Stimulated activated effector memory CD8-positive, alpha-beta T cell treated with anti-CD3 and anti-CD28 coated beads, Interleukin-12 subunit alpha, Interleukin-12 subunit beta, amount 100 ng/mL, for 72 hours (primary cell): ENCODE data around the gene OR3A1.
"Not testable (repeated sequence)": the region's sequence is repeated elsewhere in the genome, so short reads cannot be mapped to it uniquely, and the experiment has no call there.

ENCODE experiments used
- ATAC-seq: fragments of 150-1000 bp; cut with Tn5 transposase; 2 replicates; pipeline ENCODE4 v1.10.0; 2021
- DNase-seq, 2 donors: peaks; one replicate each; pipeline ENCODE4 v3.0.0; 2021 to 2022; ENCODE audit warnings: low spot score in 2 of 2
- H3K27ac Mint-ChIP-seq: one replicate; pipeline ENCODE4 v1.8.0; 2022; ENCODE audit warnings: mild to moderate bottlenecking, mixed read lengths
- H3K36me3 Mint-ChIP-seq: one replicate; pipeline ENCODE4 v1.8.0; 2022; ENCODE audit warnings: mild to moderate bottlenecking, mixed read lengths
- H3K4me1 Mint-ChIP-seq: one replicate; pipeline ENCODE4 v1.8.0; 2022; ENCODE audit warnings: mixed read lengths
- H3K4me3 Mint-ChIP-seq: one replicate; pipeline ENCODE4 v1.8.0; 2022; ENCODE audit warnings: mild to moderate bottlenecking, mixed read lengths
- H3K9me3 Mint-ChIP-seq: one replicate; pipeline ENCODE4 v1.8.0; 2022; ENCODE audit warnings: mixed read lengths

Gene OR3A1, protein sequence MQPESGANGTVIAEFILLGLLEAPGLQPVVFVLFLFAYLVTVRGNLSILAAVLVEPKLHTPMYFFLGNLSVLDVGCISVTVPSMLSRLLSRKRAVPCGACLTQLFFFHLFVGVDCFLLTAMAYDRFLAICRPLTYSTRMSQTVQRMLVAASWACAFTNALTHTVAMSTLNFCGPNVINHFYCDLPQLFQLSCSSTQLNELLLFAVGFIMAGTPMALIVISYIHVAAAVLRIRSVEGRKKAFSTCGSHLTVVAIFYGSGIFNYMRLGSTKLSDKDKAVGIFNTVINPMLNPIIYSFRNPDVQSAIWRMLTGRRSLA

DNA sequence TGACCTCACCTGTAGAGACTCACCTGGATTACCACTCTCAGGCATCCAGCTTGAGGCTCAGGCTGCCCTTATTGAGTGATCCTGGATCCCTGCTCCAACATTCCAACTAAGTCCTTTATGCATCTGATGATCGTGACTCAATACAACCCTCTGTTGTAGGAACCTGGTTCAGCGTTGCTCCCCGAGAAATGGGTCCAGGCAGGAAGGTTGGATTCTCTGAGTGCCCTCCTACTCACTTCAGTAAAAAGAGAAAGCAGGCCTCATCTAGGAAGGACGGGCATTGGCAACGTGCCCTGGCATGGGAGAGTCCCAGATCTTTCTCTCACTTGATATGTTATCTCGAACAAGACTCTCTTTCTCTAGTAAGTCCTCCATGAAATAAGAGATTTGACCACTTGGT, at the start of gene OR3A1:
Gene OR3A1 (minus strand): TSS at position 101 of the 400 bp plus-strand sequence. CDS start 5,778 bp downstream, outside the sequence.
- Mint-ChIP-seq H3K27ac (no peak within 1 kb of the TSS), H3K4me1 (no peaks in the 10 kb centered on the region), H3K4me3 (no peak within 1 kb of the TSS), H3K36me3 (no peaks in the 10 kb centered on the region), H3K9me3 (no peaks in the 10 kb centered on the region)
- ATAC-seq (no peak), DNase-seq (no peak)

DNA sequence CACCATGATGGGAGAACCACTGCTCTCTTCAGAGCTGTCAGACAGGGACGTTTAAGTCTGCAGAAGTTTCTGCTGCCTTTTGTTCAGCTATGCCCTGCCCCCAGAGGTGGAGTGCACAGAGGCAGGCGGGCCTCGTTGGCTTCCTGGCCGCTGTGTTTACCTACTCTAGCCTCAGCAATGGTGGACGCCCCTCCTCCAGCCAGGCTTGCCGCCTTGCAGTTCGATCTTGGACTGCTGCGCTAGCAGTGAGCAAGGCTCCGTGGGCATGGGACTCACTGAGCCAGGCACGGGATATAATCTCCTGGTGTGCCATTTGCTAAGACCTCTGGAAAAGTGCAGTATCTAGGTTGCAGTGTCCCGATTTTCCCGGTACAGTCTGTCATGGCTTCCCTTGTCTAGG, 44.6 kb upstream of the OR3A1 start:
- ATAC-seq, H3K27ac Mint-ChIP-seq, H3K4me1 Mint-ChIP-seq, H3K36me3 Mint-ChIP-seq, DNase-seq, H3K4me3 Mint-ChIP-seq: not testable (repeated sequence)
- peaks cover 13% of the 10 kb centered on the region for H3K9me3 Mint-ChIP-seq

DNA sequence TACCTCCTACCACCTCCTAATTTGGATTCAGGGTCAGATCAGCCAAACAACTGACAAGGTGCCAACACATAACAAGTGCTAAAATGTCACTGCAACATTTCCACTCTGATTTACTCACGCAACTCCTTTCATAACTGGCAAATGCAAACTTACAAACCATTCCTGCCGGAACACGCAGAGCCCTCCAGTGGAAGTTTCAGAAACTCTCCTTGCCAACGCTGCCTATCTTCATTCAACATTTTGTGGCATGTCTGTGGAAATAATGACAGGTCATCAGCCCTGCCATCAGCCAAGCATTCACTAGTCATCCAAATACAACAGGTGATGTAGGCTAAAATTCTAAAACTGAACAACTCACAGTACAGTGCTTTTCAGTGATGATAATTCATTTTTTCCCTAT, 37.7 kb upstream of the OR3A1 start:
- Mint-ChIP-seq H3K9me3 (peaks cover 10% of the 10 kb centered on the region), H3K4me3 (no peak overlapping the region), H3K36me3 (no peaks in the 10 kb centered on the region), H3K4me1 (no peaks in the 10 kb centered on the region), H3K27ac (no peak overlapping the region)
- ATAC-seq (no peak), DNase-seq (no peak)

DNA sequence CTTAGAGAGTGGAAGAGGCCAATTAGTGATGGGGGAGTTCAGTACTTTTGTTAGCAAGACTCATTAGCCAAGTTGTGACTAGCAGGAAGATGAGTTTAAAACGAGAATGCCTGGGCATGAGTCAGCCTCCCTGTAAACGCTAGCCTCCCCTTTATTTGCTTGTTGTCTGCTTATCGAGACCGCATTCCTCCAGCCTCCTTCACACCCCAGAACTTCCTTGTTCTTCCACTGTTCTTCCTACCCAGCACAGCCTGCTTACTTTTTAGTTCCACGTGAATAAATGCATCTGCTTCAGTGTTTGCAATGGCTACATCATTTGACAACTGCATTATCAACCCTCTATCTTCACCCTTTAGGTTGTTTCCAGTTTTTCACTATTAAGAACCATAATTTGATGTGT, 20.2 kb upstream of the OR3A1 start:
- DNase-seq = no peak
- H3K4me3 Mint-ChIP-seq = no peak overlapping the region
- H3K36me3 Mint-ChIP-seq = no peaks in the 10 kb centered on the region
- H3K27ac Mint-ChIP-seq = no peak overlapping the region
- H3K4me1 Mint-ChIP-seq = no peaks in the 10 kb centered on the region
- H3K9me3 Mint-ChIP-seq = no peaks in the 10 kb centered on the region
- ATAC-seq = no peak

DNA sequence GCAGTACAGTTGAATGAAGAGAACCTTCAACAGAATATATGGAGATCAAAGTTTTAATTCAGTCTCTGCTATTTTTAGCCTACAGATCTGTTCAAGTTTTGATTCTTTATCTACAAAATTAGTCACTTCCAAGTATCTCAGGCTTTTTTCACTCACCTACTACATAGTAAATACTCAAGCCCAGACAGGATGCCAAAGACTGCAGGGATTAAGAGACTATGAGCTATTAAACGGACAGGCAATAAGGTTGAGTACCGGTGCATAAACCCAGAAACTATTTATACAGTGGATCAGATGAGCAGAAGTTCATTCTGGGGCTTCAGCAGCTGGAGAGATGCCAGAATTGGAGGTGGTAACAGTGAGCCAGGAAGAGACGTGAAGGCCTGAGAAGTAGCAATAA, 18.7 kb upstream of the OR3A1 start:
- H3K4me1 Mint-ChIP-seq = no peaks in the 10 kb centered on the region
- no peaks in the 10 kb centered on the region for H3K9me3 Mint-ChIP-seq
- H3K27ac Mint-ChIP-seq = no peak overlapping the region
- no peaks in the 10 kb centered on the region for H3K36me3 Mint-ChIP-seq
- ATAC-seq (no peak), DNase-seq (no peak)
- H3K4me3 Mint-ChIP-seq = no peak overlapping the region

DNA sequence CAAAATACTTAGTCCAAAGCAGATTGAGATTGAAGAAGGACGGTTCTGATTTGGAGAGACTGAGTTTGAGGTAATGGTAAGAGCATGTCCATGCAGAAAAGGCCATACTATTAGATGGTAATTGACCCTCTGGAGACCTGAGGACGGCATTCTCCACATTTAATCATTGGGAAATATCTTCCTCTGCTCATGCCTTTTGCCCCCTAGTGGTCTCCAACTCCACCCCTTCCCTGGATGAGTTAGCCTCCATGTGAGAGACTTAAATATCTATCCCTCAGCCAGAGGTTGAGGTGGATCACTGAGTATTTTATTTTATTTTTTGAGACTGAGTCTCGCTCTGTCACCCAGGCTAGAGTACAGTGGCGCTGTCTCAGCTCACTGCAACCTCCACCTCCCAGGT, 10.4 kb upstream of the OR3A1 start:
- no peak overlapping the region for H3K27ac Mint-ChIP-seq
- no peaks in the 10 kb centered on the region for H3K9me3 Mint-ChIP-seq
- no peak for ATAC-seq
- H3K4me1 Mint-ChIP-seq = no peaks in the 10 kb centered on the region
- no peak overlapping the region for H3K4me3 Mint-ChIP-seq
- DNase-seq = no peak
- H3K36me3 Mint-ChIP-seq = no peaks in the 10 kb centered on the region

DNA sequence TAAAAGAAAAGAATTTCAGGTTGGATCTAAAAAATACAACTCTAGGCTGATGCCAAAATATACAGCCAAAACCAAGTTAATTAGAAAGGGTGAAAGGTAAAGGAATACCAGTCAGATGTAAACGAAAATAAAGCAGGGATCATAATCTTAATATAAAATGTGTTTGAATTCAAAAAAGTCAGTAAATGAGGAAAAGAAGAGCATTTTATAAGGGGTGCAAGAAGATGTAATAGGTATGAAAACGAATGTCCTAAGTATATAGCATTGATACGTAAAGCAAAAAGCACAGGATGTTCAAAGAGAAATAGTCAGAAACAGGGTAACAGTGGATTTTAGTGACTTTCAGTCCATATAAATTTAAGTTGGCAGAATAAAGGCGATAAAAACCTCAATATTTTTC, 2.5 kb downstream of the OR3A1 start:
- Mint-ChIP-seq H3K4me1 (no peaks in the 10 kb centered on the region), H3K36me3 (no peaks in the 10 kb centered on the region), H3K27ac (no peak overlapping the region), H3K4me3 (no peak overlapping the region), H3K9me3 (no peaks in the 10 kb centered on the region)
- no peak for DNase-seq
- no peak for ATAC-seq

DNA sequence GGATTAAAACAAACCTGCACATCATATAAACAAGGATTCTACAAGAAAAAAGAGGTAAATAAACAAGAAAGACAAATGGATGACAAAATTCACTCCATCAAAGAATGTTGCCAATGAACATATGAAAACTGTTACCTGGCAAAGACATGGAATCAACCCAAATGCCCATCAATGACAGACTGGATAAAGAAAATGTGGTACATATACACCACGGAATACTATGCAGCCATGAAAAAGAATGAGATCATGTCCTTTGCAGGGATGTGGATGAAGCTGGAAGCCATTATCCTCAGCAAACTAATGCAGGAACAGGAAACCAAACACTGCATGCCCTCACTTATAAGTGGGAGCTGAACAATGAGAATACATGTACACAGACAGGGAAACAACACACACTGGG, 4.6 kb downstream of the OR3A1 start:
- not testable (repeated sequence) for H3K4me3 Mint-ChIP-seq, H3K9me3 Mint-ChIP-seq, DNase-seq, ATAC-seq, H3K27ac Mint-ChIP-seq, H3K4me1 Mint-ChIP-seq, H3K36me3 Mint-ChIP-seq

DNA sequence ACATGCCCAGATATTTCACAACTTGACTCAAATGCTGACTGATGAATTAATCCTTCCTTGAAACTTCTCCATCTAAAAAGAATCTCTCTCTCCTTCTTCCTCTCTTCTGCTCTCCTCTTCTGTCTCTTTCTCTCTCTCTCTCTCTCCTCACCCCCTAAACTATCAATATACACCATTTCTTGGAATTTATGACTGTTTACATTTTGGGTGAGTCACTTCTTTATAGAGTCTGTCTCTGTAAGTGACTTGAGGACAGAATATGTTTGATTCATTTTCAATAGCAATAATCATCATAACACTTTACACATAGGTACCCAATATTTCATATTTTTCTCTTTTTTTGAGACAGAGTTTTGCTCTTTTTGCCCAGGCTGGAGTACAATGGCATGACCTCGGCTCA, 15.3 kb downstream of the OR3A1 start:
- H3K4me3 Mint-ChIP-seq = no peak overlapping the region
- H3K36me3 Mint-ChIP-seq = no peaks in the 10 kb centered on the region
- no peaks in the 10 kb centered on the region for H3K4me1 Mint-ChIP-seq
- no peak overlapping the region for H3K27ac Mint-ChIP-seq
- ATAC-seq (no peak), DNase-seq (no peak)
- H3K9me3 Mint-ChIP-seq = no peaks in the 10 kb centered on the region

DNA sequence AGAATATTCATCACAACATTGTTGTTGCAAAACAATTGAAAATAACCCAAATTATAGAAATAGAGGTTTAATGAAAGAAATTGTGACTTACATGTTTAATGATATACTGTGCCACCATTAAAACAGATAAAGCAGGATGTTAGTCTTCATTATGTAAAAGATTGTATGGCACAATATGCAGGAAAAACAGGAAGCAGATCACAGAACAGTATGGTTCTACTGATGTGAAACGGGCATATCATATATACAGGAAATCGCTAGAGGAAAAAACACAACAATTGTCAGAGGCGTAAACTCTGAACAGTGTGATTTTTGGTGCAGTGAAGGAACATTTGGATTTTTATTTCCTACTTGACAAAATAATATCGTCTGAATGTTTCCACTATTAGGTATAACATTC, 22.0 kb downstream of the OR3A1 start:
- Mint-ChIP-seq H3K4me1 (no peaks in the 10 kb centered on the region), H3K9me3 (peaks cover 8% of the 10 kb centered on the region), H3K36me3 (no peaks in the 10 kb centered on the region), H3K27ac (no peak overlapping the region), H3K4me3 (no peak overlapping the region)
- ATAC-seq (no peak), DNase-seq (no peak)

DNA sequence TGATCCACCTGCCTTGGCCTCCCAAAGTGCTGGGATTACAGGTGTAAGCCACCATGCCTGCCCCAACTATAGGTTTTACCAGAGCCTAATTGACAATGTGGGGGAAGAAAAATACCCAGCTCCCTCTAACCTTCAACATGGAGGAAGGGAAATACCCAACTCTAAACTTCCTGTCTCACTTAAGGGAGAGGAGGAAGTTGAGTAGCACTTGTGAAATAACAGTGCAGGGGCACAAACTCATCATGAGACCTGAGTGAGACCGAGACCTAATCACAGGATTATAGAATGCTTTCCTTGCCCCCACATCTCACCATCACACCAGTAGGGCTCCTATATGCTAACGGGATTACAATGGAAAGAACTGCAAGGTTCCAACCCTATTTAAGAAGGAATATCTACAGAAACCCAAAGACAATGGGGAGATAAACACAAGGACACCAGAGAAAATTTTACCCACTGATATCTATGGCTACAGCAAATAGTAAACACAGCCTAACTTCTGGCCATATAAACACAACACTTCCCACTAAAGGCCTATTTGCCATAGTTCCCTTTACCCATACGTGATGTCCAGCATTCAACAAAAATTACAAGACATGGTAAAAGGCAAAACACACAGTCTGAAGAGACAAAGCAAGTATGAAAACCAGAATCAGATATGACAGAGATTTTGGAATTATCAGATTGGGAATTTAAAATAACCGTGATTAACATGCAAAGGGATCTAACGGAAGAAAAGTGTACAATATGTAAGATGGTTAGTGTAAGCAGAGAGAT, 26.9 kb downstream of the OR3A1 start:
- H3K27ac Mint-ChIP-seq = no peak overlapping the region
- no peaks in the 10 kb centered on the region for H3K4me1 Mint-ChIP-seq
- DNase-seq = no peak
- H3K4me3 Mint-ChIP-seq = no peak overlapping the region
- ATAC-seq = no peak
- peaks cover 8% of the 10 kb centered on the region for H3K9me3 Mint-ChIP-seq
- H3K36me3 Mint-ChIP-seq = no peaks in the 10 kb centered on the region

DNA sequence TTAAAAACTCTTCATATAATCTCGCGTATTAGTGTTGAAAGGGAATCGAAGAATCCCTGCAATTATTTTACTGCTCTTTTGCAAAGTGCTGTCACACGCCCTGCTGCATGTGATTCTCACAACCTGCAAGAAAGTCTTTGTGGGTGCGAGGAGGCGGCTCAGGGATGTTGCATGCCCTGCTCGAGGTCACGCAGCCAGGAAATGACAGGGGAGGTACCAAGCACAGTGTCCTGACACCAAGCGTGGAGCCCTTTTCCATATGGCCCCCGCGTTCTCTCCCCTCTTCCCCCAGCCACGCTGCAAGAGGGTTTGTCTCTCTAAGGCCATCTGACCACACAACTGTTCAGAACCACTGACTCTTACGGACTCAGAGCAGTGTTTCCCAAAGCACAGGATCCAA, 37.6 kb downstream of the OR3A1 start:
- H3K27ac Mint-ChIP-seq = no peak overlapping the region
- H3K36me3 Mint-ChIP-seq = no peaks in the 10 kb centered on the region
- H3K9me3 Mint-ChIP-seq = no peaks in the 10 kb centered on the region
- ATAC-seq (no peak), DNase-seq (no peak)
- no peaks in the 10 kb centered on the region for H3K4me1 Mint-ChIP-seq
- no peak overlapping the region for H3K4me3 Mint-ChIP-seq

DNA sequence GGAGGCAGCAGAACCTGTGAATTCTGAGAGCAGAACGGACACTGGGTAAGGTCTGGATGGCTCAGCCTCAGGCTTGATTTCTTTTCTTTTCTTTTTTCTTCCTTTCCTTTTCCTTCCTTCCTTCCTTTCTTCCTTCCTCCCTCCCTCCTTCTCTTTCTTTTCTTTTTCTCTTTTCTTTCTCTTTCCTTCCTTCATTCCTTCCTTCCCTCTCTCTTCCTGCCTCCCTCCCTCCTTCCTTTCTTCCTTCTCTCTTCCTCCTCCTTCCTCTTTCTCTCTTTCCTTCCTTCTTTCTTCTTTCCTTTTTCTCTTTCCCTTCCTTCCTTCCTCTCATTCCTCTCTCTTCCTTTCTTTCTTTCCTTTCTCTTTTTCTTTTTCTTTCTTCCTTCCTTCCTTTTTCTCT, 38.0 kb downstream of the OR3A1 start:
- Mint-ChIP-seq H3K4me3 (no peak overlapping the region), H3K27ac (no peak overlapping the region), H3K4me1 (no peaks in the 10 kb centered on the region), H3K9me3 (no peaks in the 10 kb centered on the region), H3K36me3 (no peaks in the 10 kb centered on the region)
- ATAC-seq = no peak
- no peak for DNase-seq

DNA sequence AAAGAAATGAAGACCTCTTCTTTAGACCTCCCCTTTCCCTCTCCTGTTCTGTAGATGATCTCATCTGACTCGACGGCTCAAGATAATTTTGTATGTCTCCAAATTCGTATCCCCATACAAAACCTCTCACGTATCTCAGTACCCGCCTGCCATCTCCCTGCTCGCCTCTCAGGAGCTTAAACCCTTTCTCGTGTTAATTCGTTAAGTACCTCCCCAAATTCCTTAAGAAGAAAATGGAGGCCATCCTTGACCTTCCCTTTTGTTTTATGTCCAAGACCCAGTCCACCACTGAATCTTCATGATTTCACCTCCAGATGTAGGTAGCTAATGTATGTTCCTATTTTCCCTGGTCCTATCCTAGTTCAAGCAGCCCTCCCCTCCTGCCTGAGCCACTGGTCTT, 41.6 kb downstream of the OR3A1 start:
- H3K4me3 Mint-ChIP-seq = no peak overlapping the region
- no peaks in the 10 kb centered on the region for H3K9me3 Mint-ChIP-seq
- no peaks in the 10 kb centered on the region for H3K4me1 Mint-ChIP-seq

DNA sequence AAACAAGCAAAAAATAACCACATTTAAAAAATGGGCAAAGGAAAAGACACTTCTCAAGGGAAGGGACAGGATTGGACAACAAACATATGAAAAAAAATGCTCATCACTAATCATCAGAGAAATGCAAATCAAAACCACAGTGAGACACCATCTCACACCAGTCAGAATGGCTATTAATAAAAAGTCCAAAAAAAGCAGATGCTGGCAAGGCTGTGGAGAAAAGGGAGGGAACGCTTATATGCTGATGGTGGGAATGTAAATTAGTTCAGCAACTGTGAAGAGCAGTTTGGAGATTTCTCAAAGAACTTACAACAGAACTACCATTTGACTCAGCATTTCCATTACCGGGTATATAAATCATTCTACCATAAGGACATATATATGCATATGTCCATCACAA, 49.1 kb downstream of the OR3A1 start:
- not testable (repeated sequence) for H3K4me1 Mint-ChIP-seq, H3K27ac Mint-ChIP-seq, H3K4me3 Mint-ChIP-seq, H3K36me3 Mint-ChIP-seq, ATAC-seq, H3K9me3 Mint-ChIP-seq, DNase-seq

More for the DNA sequence above, 41.6 kb downstream of the OR3A1 start:
- ATAC-seq = no peak
- DNase-seq = no peak
- H3K36me3 Mint-ChIP-seq = no peaks in the 10 kb centered on the region
- H3K27ac Mint-ChIP-seq = no peak overlapping the region

DNA sequence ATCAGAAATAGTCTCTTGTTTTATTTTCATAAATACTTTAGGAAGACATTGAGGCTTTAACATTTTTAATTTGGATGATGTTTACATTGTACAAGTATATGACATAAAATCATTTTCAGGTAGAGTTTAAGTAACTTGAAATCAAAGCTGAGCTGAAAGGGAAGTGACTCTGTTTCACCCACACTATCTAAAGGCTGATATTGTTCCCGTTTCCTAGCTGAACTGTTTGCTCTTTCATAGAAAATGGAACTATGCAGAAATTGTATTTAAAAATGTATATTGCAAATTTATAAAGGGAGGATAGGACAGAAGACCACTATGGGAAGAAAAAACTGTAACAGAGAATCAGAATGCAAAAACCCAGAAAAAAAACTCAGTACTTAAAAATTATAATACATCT, 53.3 kb downstream of the OR3A1 start:
- not testable (repeated sequence) for ATAC-seq, H3K9me3 Mint-ChIP-seq, H3K4me3 Mint-ChIP-seq, H3K4me1 Mint-ChIP-seq, DNase-seq, H3K27ac Mint-ChIP-seq, H3K36me3 Mint-ChIP-seq
